Neuronal stem cell (in vitro differentiated cells): ENCODE data around the gene VOPP1.

Experiments used
- DNase-seq: peaks from one replicate; pipeline ENCODE4 v3.0.0-alpha.2; 2013; ENCODE audit warnings: low spot score
- H2AFZ ChIP-seq: one replicate; pipeline ENCODE4 v1.6.1; 2013; ENCODE audit warnings: mild to moderate bottlenecking, low read length, inconsistent platforms
- H2AK5ac ChIP-seq: 2 replicates; pipeline ENCODE4 v1.6.1; 2013; ENCODE audit warnings: low read depth, mild to moderate bottlenecking, inconsistent platforms, low read length, moderate library complexity, mixed read lengths
- H2BK120ac ChIP-seq: 2 replicates; pipeline ENCODE4 v1.6.1; 2013; ENCODE audit warnings: low read depth, mild to moderate bottlenecking, inconsistent platforms, low read length, moderate library complexity, mixed read lengths
- H2BK12ac ChIP-seq: one replicate; pipeline ENCODE4 v1.6.1; 2013; ENCODE audit warnings: low read length, inconsistent platforms
- H2BK15ac ChIP-seq: 2 replicates; pipeline ENCODE4 v1.6.1; 2013; ENCODE audit warnings: mild to moderate bottlenecking, low read length, inconsistent platforms, mixed read lengths
- H2BK5ac ChIP-seq: one replicate; pipeline ENCODE4 v1.6.1; 2013; ENCODE audit warnings: inconsistent platforms, mild to moderate bottlenecking, low read length, moderate library complexity
- H3K14ac ChIP-seq: one replicate; pipeline ENCODE4 v1.6.1; 2013; ENCODE audit warnings: low read length, inconsistent platforms
- H3K18ac ChIP-seq: 2 replicates; pipeline ENCODE4 v1.6.1; 2013; ENCODE audit warnings: low read length, inconsistent platforms
- H3K23ac ChIP-seq: 2 replicates; pipeline ENCODE4 v1.6.1; 2013; ENCODE audit warnings: low read depth, mild to moderate bottlenecking, mixed read lengths, low read length, inconsistent platforms; ENCODE audit not compliant: poor library complexity
- H3K27ac ChIP-seq: replicated peaks from 3 replicates; pipeline ENCODE4 v1.5.1; 2013; ENCODE audit warnings: low read length, inconsistent platforms
- H3K27me3 ChIP-seq, 3 experiments: 2 replicates each; pipeline ENCODE4 v1.6.1; 2013; ENCODE audit warnings: low read length in 3 of 3, mild to moderate bottlenecking in 2 of 3, inconsistent platforms in 1 of 3, low read depth in 1 of 3, mixed read lengths in 1 of 3, moderate library complexity in 1 of 3; ENCODE audit not compliant: control insufficient read depth in 3 of 3, insufficient read depth in 3 of 3
- H3K36me3 ChIP-seq, 2 donors: replicated peaks in 1 of 2; 2 replicates each; pipeline ENCODE4 v1.6.1; 2013; ENCODE audit warnings: low read length in 2 of 2; ENCODE audit not compliant: control insufficient read depth in 2 of 2, insufficient read depth in 2 of 2
- H3K4ac ChIP-seq: 2 replicates; pipeline ENCODE4 v1.6.1; 2013; ENCODE audit warnings: inconsistent platforms, mild to moderate bottlenecking, low read length, moderate library complexity
- H3K4me1 ChIP-seq, 2 donors: 1 replicate in 1 of 2; 2 replicates in 1 of 2; pipeline ENCODE4 v1.6.1; 2013; ENCODE audit warnings: low read length in 2 of 2, low read depth in 1 of 2; ENCODE audit not compliant: control insufficient read depth in 2 of 2, insufficient read depth in 1 of 2
- H3K4me2 ChIP-seq: one replicate; pipeline ENCODE4 v1.6.1; 2013; ENCODE audit warnings: mild to moderate bottlenecking, low read length, inconsistent platforms; ENCODE audit not compliant: insufficient read depth, poor library complexity, severe bottlenecking
- H3K4me3 ChIP-seq, 2 donors: 2 replicates each; pipeline ENCODE4 v1.5.1; 2013; ENCODE audit warnings: low read length in 2 of 2, mild to moderate bottlenecking in 2 of 2, inconsistent platforms in 1 of 2, moderate library complexity in 1 of 2
- H3K79me1 ChIP-seq: one replicate; pipeline ENCODE4 v1.6.1; 2013; ENCODE audit warnings: low read depth, mild to moderate bottlenecking, inconsistent platforms, low read length, moderate library complexity
- H3K9ac ChIP-seq: one replicate; pipeline ENCODE4 v1.6.1; 2013; ENCODE audit warnings: mild to moderate bottlenecking, low read depth, low read length, inconsistent platforms; ENCODE audit not compliant: poor library complexity
- H3K9me3 ChIP-seq, 2 donors: replicated peaks in 1 of 2; 2 replicates each; pipeline versions ENCODE3 to v1.6.1; 2013; ENCODE audit warnings: low read length in 2 of 2, mild to moderate bottlenecking in 2 of 2, inconsistent platforms in 1 of 2, low read depth in 1 of 2, mixed read lengths in 1 of 2, moderate library complexity in 1 of 2; ENCODE audit not compliant: control insufficient read depth in 2 of 2, insufficient read depth in 1 of 2
- H4K8ac ChIP-seq: one replicate; pipeline ENCODE4 v1.6.1; 2013; ENCODE audit warnings: low read depth, mild to moderate bottlenecking, inconsistent platforms, low read length, moderate library complexity
- H4K91ac ChIP-seq: one replicate; pipeline ENCODE4 v1.6.1; 2013; ENCODE audit warnings: low read length, low read depth, mild to moderate bottlenecking, inconsistent platforms; ENCODE audit not compliant: poor library complexity
- WGBS, 2 donors: extraction: QIAGEN DNeasy Blood & Tissue Kit; methylation state at CpG; one replicate each; pipeline ENCODE4 v1.1.7; 2013; ENCODE audit warnings: missing lambda C conversion rate in 2 of 2, mixed read lengths in 1 of 2; ENCODE audit not compliant: insufficient read length in 2 of 2, insufficient replicate concordance in 1 of 2; ENCODE audit errors: extremely low coverage in 2 of 2; 5-methylcytosine and 5-hydroxymethylcytosine counted together

Gene VOPP1

GRCh38 chr7:55534916-55535590 lies 37.2 kb downstream of the VOPP1 start:
- Histone ChIP-seq H3K9me3 (peaks cover 0 to 5% of the 10 kb centered on the region in 2 donors), H3K4me3 (no peak overlapping the region), H3K23ac (no peak overlapping the region), H4K8ac (no peak overlapping the region), H3K27me3 (no peaks in the 10 kb centered on the region), H2BK15ac (no peak overlapping the region), H2AK5ac (no peak overlapping the region), H4K91ac (no peak overlapping the region), H3K14ac (no peak overlapping the region), H2BK5ac (no peak overlapping the region), H3K9ac (no peak overlapping the region), H3K18ac (no peak overlapping the region), H2BK12ac (no peak overlapping the region), H3K79me1 (peaks cover 11% of the 10 kb centered on the region), H3K4me2 (no peak overlapping the region), H3K4ac (no peak overlapping the region), H3K27ac (no peak overlapping the region), H3K36me3 (no peaks in the 10 kb centered on the region), H2BK120ac (no peak overlapping the region), H3K4me1 (peaks cover 0 to 28% of the 10 kb centered on the region in 2 donors), H2AFZ (no peak overlapping the region)
- no peak for DNase-seq
- WGBS, 2 donors, result no CpG with 5 or more reads among the region's 6 CpGs

- Histone ChIP-seq H2AFZ (no peak overlapping the region), H3K27ac (no peak overlapping the region), H3K27me3 (no peaks in the 10 kb centered on the region), H2BK5ac (no peak overlapping the region), H2BK120ac (no peak overlapping the region), H3K79me1 (peaks cover 11% of the 10 kb centered on the region), H2BK15ac (no peak overlapping the region), H3K4me2 (no peak overlapping the region), H3K9me3 (peaks cover 0 to 5% of the 10 kb centered on the region in 2 donors), H3K4ac (no peak overlapping the region), H3K18ac (no peak overlapping the region), H2AK5ac (no peak overlapping the region), H3K9ac (no peak overlapping the region), H3K4me3 (no peak overlapping the region), H3K23ac (no peak overlapping the region), H2BK12ac (no peak overlapping the region), H3K36me3 (no peaks in the 10 kb centered on the region), H4K91ac (no peak overlapping the region), H3K14ac (no peak overlapping the region), H3K4me1 (peaks cover 0 to 24% of the 10 kb centered on the region in 2 donors), H4K8ac (no peak overlapping the region)
- no CpG with 5 or more reads among the region's 8 CpGs for WGBS, 2 donors
- no peak for DNase-seq
These were observed 37.9 kb downstream of the VOPP1 start for GRCh38 chr7:55534262-55534915.

GRCh38 chr7:55533729-55534080 lies 38.6 kb downstream of the VOPP1 start:
- no peak for DNase-seq
- no peak overlapping the region for H3K14ac ChIP-seq
- peaks cover 0 to 5% of the 10 kb centered on the region in 2 donors for H3K9me3 ChIP-seq
- H2AFZ ChIP-seq, result no peak overlapping the region
- no peak overlapping the region for H2BK15ac ChIP-seq
- H3K79me1 ChIP-seq, result peaks cover 11% of the 10 kb centered on the region
- H3K23ac ChIP-seq, result no peak overlapping the region
- H3K9ac ChIP-seq, result no peak overlapping the region
- H2BK120ac ChIP-seq, result no peak overlapping the region
- H3K4me3 ChIP-seq, result no peak overlapping the region
- H4K8ac ChIP-seq, result no peak overlapping the region
- peaks cover 0 to 22% of the 10 kb centered on the region in 2 donors for H3K4me1 ChIP-seq
- H3K4ac ChIP-seq, result no peak overlapping the region
- no peak overlapping the region for H2AK5ac ChIP-seq
- no peak overlapping the region for H3K4me2 ChIP-seq
- no peak overlapping the region for H2BK5ac ChIP-seq
- no peak overlapping the region for H3K18ac ChIP-seq
- no peak overlapping the region for H2BK12ac ChIP-seq
- H4K91ac ChIP-seq, result no peak overlapping the region
- no peak overlapping the region for H3K27ac ChIP-seq
- no peaks in the 10 kb centered on the region for H3K36me3 ChIP-seq
- no CpG with 5 or more reads among the region's 2 CpGs for WGBS, 2 donors
- H3K27me3 ChIP-seq, result no peaks in the 10 kb centered on the region

- DNase-seq, result no peak
- Histone ChIP-seq H3K4ac (no peak overlapping the region), H3K79me1 (peaks cover 11% of the 10 kb centered on the region), H3K4me1 (peaks cover 0 to 19% of the 10 kb centered on the region in 2 donors), H2AFZ (no peak overlapping the region), H3K27ac (no peak overlapping the region), H2BK12ac (no peak overlapping the region), H3K27me3 (no peaks in the 10 kb centered on the region), H2AK5ac (no peak overlapping the region), H3K18ac (no peak overlapping the region), H2BK120ac (no peak overlapping the region), H3K4me2 (no peak overlapping the region), H2BK15ac (no peak overlapping the region), H4K8ac (no peak overlapping the region), H3K36me3 (no peaks in the 10 kb centered on the region), H3K14ac (no peak overlapping the region), H4K91ac (no peak overlapping the region), H3K23ac (no peak overlapping the region), H3K9me3 (peaks cover 0 to 5% of the 10 kb centered on the region in 2 donors), H3K9ac (no peak overlapping the region), H2BK5ac (no peak overlapping the region), H3K4me3 (no peak overlapping the region)
- no CpG with 5 or more reads among the region's 4 CpGs for WGBS, 2 donors
These were observed 39.1 kb downstream of the VOPP1 start for GRCh38 chr7:55533050-55533728.
